GM23338 (cell line): Measurements from ENCODE around the gene A4GNT. TPM values are rescaled to one million over a fixed set of nuclear protein-coding genes. Genes with fewer than 3 reads are reported as not detected.

ENCODE experiments used
- ATAC-seq: fragments of 200-7000 bp; cut with Tn5 transposase; 3 replicates; pipeline ENCODE4 v1.9.1; 2020
- DNase-seq: peaks from one replicate; pipeline ENCODE4 v3.0.0-alpha.2; 2015; ENCODE audit warnings: low spot score
- H2AFZ ChIP-seq: fragments of 200-600 bp; sonication (generic); 2 replicates; pipeline ENCODE4 v1.8.0; 2016; ENCODE audit warnings: antibody characterized with exemption, mild to moderate bottlenecking, moderate library complexity
- H3F3A ChIP-seq: fragments of 200-600 bp; sonication (generic); replicated peaks from 2 replicates; pipeline ENCODE4 v1.8.0; 2017; ENCODE audit warnings: antibody characterized with exemption, mixed run types, low read depth
- H3K27ac ChIP-seq: fragments of 200-600 bp; sonication (generic); 2 replicates; pipeline ENCODE4 v1.6.1; 2016; ENCODE audit warnings: low read depth
- H3K27me3 ChIP-seq: fragments of 200-600 bp; sonication (generic); 2 replicates; pipeline ENCODE4 v1.8.0; 2016; ENCODE audit warnings: mild to moderate bottlenecking, mixed run types, moderate library complexity; ENCODE audit not compliant: insufficient read depth
- H3K36me3 ChIP-seq: fragments of 200-600 bp; sonication (generic); 2 replicates; pipeline ENCODE4 v1.8.0; 2016; ENCODE audit warnings: mild to moderate bottlenecking; ENCODE audit not compliant: insufficient read depth
- H3K4me1 ChIP-seq: fragments of 200-600 bp; sonication (generic); 2 replicates; pipeline ENCODE4 v1.8.0; 2016; ENCODE audit warnings: mild to moderate bottlenecking, moderate library complexity; ENCODE audit not compliant: insufficient read depth
- H3K4me2 ChIP-seq: fragments of 200-600 bp; sonication (generic); 2 replicates; pipeline ENCODE4 v1.7.1; 2017; ENCODE audit warnings: mixed run types
- H3K4me3 ChIP-seq: fragments of 200-600 bp; sonication (generic); 2 replicates; pipeline ENCODE4 v1.6.1; 2016; ENCODE audit warnings: mixed run types
- H3K79me2 ChIP-seq: fragments of 200-600 bp; sonication (generic); replicated peaks from 2 replicates; pipeline ENCODE4 v1.8.0; 2017; ENCODE audit warnings: mild to moderate bottlenecking; ENCODE audit not compliant: insufficient read depth
- H3K9me2 ChIP-seq: fragments of 200-600 bp; sonication (generic); 2 replicates; pipeline ENCODE4 v1.8.0; 2017; ENCODE audit not compliant: insufficient read depth
- H4K20me1 ChIP-seq: fragments of 200-600 bp; sonication (generic); replicated peaks from 2 replicates; pipeline ENCODE4 v1.8.0; 2017; ENCODE audit warnings: mild to moderate bottlenecking; ENCODE audit not compliant: insufficient read depth
- H3K27ac Mint-ChIP-seq: 2 replicates; pipeline ENCODE4 v1.8.0; 2020; ENCODE audit warnings: inconsistent platforms, mild to moderate bottlenecking, moderate library complexity, mixed read lengths
- H3K27me3 Mint-ChIP-seq: 3 replicates; pipeline ENCODE4 v1.8.0; 2022; ENCODE audit warnings: low read depth, mild to moderate bottlenecking, moderate library complexity, mixed read lengths, inconsistent platforms; ENCODE audit not compliant: insufficient read depth, poor library complexity
- H3K36me3 Mint-ChIP-seq: 3 replicates; pipeline ENCODE4 v1.8.0; 2021; ENCODE audit warnings: low read depth, mild to moderate bottlenecking, inconsistent platforms, moderate library complexity, mixed read lengths
- H3K4me1 Mint-ChIP-seq: 3 replicates; pipeline ENCODE4 v1.8.0; 2020; ENCODE audit warnings: mild to moderate bottlenecking, inconsistent platforms, mixed read lengths
- H3K4me3 Mint-ChIP-seq: 3 replicates; pipeline ENCODE4 v1.8.0; 2021; ENCODE audit warnings: moderate library complexity, mild to moderate bottlenecking, inconsistent platforms, mixed read lengths
- H3K9me3 Mint-ChIP-seq: 3 replicates; pipeline ENCODE4 v1.8.0; 2020; ENCODE audit warnings: moderate library complexity, mild to moderate bottlenecking, inconsistent platforms, mixed read lengths
- CREB1 ChIP-seq: fragments of 250-450 bp; sonication (Bioruptor Pico); IDR thresholded peaks from 2 replicates; pipeline ENCODE4 v1.5.0; 2020; ENCODE audit warnings: low read depth, mild to moderate bottlenecking, moderate library complexity
- CTCF ChIP-seq, 2 experiments: fragments of 200-600 bp in 1 of 2; sonication (generic) in 1 of 2; conservative IDR thresholded peaks; 2 replicates each; pipeline versions ENCODE4 v1.5.1 to v1.6.1; 2016 to 2017; ENCODE audit warnings: antibody characterized with exemption in 2 of 2, low read depth in 2 of 2, mild to moderate bottlenecking in 2 of 2, moderate library complexity in 1 of 2
- ETS1 ChIP-seq: IDR thresholded peaks from 2 replicates; pipeline ENCODE4 v1.6.1; 2016; ENCODE audit warnings: antibody characterized with exemption
- EZH2 ChIP-seq: fragments of 200-600 bp; sonication (generic); IDR thresholded peaks from one replicate; pipeline ENCODE4 v1.8.0; 2017; ENCODE audit warnings: antibody characterized with exemption, mild to moderate bottlenecking, low read depth; ENCODE audit not compliant: unreplicated experiment
- EZH2phosphoT487 ChIP-seq: fragments of 200-600 bp; sonication (generic); IDR thresholded peaks from one replicate; pipeline ENCODE4 v1.8.1; 2018; ENCODE audit warnings: antibody characterized with exemption; ENCODE audit not compliant: unreplicated experiment
- JUNB ChIP-seq: IDR thresholded peaks from one replicate; pipeline ENCODE4 v1.6.1; 2016; ENCODE audit warnings: antibody characterized with exemption; ENCODE audit not compliant: unreplicated experiment
- NANOG ChIP-seq: IDR thresholded peaks from 2 replicates; pipeline ENCODE4 v1.6.1; 2016; ENCODE audit warnings: antibody characterized with exemption, borderline replicate concordance
- POLR2AphosphoS5 ChIP-seq: IDR thresholded peaks from 2 replicates; pipeline ENCODE4 v1.6.1; 2016; ENCODE audit warnings: antibody characterized with exemption, low read depth
- REST ChIP-seq: IDR thresholded peaks from one replicate; pipeline ENCODE4 v1.6.1; 2018; ENCODE audit warnings: antibody characterized with exemption; ENCODE audit not compliant: unreplicated experiment
- STAT1 ChIP-seq: IDR thresholded peaks from one replicate; pipeline ENCODE4 v1.6.1; 2016; ENCODE audit warnings: antibody characterized with exemption; ENCODE audit not compliant: unreplicated experiment
- ZNF114 ChIP-seq: fragments of 250-450 bp; sonication (Bioruptor Pico); IDR thresholded peaks from 2 replicates; pipeline ENCODE4 v1.5.0; 2020; ENCODE audit warnings: mild to moderate bottlenecking, moderate library complexity
- ZNF331 ChIP-seq: fragments of 250-450 bp; sonication (Bioruptor Pico); IDR thresholded peaks from 2 replicates; pipeline ENCODE4 v1.5.0; 2020; ENCODE audit warnings: low read depth, mild to moderate bottlenecking, moderate library complexity
- ZNF462 ChIP-seq: fragments of 250-450 bp; sonication (Bioruptor Pico); IDR thresholded peaks from 2 replicates; pipeline ENCODE4 v1.5.0; 2020; ENCODE audit warnings: mild to moderate bottlenecking, moderate library complexity
- polyA plus RNA-seq: library from polyadenylated mRNA; unstranded; fragments of >200 nt; fragmentation: Nextera tagmentation; extraction: Ambion mirVana; gene quantifications from 2 replicates; pipeline ENCODE4 v1.2.1, GENCODE V29; 2016
- total RNA-seq: library from RNA; depleted of rRNA; stranded (reverse); fragments of >200 nt; shearing (Covaris generic); gene quantifications from 2 replicates; pipeline ENCODE4 v1.2.3, GENCODE V29; 2014

The A4GNT gene
- total and polyA plus RNA-seq, 2 experiments from 2014 or later, result not detected

GRCh38 chr3:138154534-138154933, 22.3 kb upstream of the A4GNT start:
- no peak for TF ChIP-seq STAT1
- no peak for TF ChIP-seq EZH2
- TF ChIP-seq ZNF462 (CRISPR knock-in tag), result no peak
- TF ChIP-seq ETS1, result no peak
- no peak for TF ChIP-seq ZNF114 (CRISPR knock-in tag)
- no peak for TF ChIP-seq ZNF331 (CRISPR knock-in tag)
- TF ChIP-seq EZH2phosphoT487, result no peak
- no peak for TF ChIP-seq CREB1 (CRISPR knock-in tag)
- TF ChIP-seq NANOG, result no peak
- no peak for TF ChIP-seq JUNB
- no peak for TF ChIP-seq CTCF (conservative IDR thresholded peaks at IDR 0.05; ENCODE audit: low read depth in 2 of 2)
- no peak for TF ChIP-seq REST
- no peak for TF ChIP-seq POLR2AphosphoS5
- Histone ChIP-seq H3K27me3 (no peaks in the 10 kb centered on the region), H3K27ac (no peak overlapping the region), H3K36me3 (no peaks in the 10 kb centered on the region), H4K20me1 (no peaks in the 10 kb centered on the region), H3K79me2 (no peaks in the 10 kb centered on the region), H3K4me1 (no peaks in the 10 kb centered on the region), H3K4me2 (no peak overlapping the region), H3F3A (no peaks in the 10 kb centered on the region), H3K9me2 (no peaks in the 10 kb centered on the region), H2AFZ (no peak overlapping the region), H3K4me3 (no peak overlapping the region)
- H3K36me3 Mint-ChIP-seq, result peaks cover 6% of the 10 kb centered on the region; the same call in 1 of the 3 replicates
- ATAC-seq (no peak), DNase-seq (no peak)
- no peak overlapping the region for H3K4me3 Mint-ChIP-seq
- H3K27ac Mint-ChIP-seq, result no peak overlapping the region
- H3K4me1 Mint-ChIP-seq, result no peaks in the 10 kb centered on the region; the same call in 2 of the 3 replicates
- H3K27me3 Mint-ChIP-seq, result peaks cover 3% of the 10 kb centered on the region
- peaks cover 16% of the 10 kb centered on the region for H3K9me3 Mint-ChIP-seq
